ENCODE results near the gene PTH2.
"Not testable (repeated sequence)": the region's sequence is repeated elsewhere in the genome, so short reads cannot be mapped to it uniquely, and the experiment has no call there.

The PTH2 gene, protein sequence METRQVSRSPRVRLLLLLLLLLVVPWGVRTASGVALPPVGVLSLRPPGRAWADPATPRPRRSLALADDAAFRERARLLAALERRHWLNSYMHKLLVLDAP

DNA sequence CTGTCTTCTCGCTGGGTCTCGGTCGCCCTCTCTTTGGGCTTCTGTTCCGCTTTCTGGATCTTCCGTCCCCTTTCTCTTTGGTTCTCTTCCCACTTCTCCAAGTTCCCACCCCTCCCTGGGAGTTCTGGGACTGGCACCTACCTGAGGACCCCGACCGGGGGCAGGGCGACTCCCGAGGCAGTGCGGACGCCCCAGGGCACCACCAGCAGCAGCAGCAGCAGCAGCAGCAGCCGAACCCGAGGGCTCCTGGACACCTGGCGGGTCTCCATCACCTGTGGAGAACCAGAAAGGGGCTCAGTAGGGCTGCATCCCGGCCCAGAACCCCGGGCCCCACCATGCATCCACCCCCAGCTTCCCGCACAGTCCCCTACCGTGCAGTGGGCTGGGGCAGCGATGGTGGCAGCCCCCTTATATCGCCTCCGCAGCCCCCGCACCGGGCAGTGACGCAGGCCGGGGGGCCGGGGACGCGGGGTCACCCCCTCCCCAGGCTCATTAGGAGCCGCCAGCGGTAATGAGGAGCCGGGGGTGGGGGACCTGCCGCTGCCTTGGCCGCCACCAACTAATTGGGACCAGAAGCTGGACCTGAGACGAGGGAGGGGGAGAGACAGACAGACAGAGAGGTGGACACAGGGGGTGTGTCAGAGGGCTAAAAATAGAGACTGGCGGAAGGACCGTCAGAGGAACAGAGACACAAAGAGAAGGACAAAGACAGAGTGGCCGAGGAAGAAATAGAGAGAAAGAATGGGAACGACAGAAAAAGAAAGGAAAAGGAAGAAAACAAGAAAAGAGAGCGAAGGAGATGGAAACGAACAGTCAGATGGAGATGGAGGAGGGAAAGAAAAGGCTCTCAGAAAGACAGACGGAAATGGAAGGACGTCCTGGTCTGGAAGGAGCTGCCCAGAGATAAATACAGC, at the start of gene PTH2:
TSS of gene PTH2 (minus strand) at position 371 of the 914 bp plus-strand sequence. CDS start at position 269, 102 bp downstream.
- DNase-seq (ENCODE audit: insufficient read length, low spot score): no peak
- FAIRE-seq: no peak

DNA sequence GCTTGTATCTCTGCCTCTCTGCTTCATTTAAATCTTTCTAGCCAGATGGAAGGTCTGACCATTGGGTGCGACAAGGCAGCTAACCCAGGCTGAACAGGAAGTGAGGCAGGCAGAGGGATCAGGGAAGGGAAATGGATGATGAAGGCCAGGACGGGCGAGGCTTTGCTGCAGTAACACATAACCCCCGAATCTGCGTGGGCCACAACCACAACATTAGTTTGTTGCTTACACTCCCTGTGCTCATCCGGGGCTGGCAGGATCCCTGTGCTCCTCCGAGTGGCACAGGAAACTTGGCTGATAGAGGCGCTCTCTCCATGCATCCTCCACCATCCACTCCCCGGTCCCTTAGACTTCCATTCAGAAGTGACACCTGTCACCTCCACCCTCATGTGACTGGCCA, 49.7 kb upstream of the PTH2 start:
- DNase-seq (ENCODE audit: insufficient read length, low spot score): no peak
- FAIRE-seq: no peak

DNA sequence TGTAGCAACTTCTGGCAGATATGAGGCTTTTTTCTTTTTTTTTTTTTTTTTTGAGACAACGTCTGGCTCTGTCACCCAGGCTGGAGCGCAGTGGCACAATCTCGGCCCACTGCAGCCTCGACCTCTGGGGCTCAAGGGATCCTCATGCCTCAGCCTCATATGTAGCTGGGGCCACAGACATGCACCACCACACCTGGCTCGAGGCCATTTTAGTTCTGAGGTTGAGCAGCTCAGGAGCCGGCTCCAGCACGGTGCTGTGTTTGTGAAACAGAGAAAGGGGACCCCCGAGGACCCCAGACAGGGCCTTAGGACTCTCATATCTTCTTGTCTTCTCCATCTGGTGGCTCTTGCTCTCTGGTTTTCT, 47.4 kb upstream of the PTH2 start:
- no peak for FAIRE-seq
- DNase-seq (ENCODE audit: insufficient read length, low spot score): no peak

DNA sequence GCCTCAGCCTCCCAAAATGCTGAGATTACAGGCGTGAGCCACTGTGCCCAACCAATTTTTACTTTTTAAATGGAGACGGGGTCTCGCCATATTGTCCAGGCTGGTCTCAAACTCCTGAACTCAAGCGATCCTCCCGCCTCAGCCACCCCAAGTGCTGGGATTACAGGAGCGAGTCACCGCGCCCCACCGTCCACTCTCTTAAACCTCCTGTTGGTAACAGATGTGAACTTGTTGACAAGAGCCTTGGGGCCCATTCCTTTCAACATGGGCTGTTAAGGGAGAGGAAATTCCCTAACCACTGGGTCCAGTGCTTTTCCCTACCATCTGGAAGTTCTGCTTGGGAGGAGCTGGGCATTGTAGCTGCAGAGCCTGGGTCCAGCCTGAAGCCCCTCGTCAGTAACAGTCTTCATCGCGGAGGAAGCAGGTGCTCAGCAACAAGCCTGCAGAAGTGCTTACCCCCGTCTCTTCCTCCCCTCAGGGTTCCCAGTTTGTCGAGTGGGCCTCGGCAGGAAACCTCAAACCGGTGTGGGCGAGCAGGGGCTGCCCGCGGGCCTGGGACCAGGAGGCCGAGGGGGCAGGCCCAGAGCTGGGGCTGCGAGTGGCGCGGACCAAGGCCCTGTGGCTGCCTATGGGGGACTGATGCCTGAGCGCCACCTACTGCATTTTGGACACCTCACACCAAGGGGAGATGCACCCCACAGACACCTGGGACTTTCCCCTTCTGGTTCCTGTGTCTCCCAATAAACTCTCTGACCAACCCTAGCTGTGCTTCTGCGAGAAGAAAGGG, 46.8 kb upstream of the PTH2 start:
- FAIRE-seq: no peak
- DNase-seq (ENCODE audit: insufficient read length, low spot score): no peak

DNA sequence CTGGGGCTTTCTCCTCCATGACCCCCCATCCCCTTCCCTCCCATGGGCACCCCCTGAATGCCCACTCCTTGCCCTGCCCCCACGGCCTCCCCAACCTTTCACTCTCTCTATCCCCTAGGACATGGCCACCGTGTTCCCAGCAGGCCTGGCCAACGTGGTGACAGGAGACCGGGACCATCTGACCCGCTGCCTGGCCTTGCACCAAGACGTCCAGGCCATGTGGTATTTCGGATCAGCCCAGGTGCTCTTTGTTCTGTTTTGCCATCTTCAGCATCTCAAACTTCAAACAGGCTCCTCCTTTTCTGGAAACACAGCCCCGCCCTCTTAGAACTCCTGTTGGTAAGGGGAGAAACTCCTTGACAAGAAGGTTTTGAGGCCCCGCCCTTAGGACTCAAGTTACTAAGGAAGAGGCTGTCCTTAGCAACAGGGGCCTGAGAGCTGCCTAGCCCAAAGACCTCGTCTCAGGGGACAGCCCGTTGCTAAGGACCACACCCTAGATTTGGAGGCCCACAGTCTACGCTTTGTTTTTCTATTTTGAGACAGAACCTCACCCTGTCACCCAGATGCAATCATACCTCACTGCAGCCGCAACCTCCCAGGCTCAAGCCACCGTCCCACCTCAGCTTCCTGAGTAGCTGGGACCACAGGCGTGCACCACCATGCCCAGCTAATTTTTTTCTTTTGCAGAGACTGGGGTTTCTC, 45.7 kb upstream of the PTH2 start:
- FAIRE-seq (no peak), DNase-seq (ENCODE audit: insufficient read length, low spot score) (no peak)

DNA sequence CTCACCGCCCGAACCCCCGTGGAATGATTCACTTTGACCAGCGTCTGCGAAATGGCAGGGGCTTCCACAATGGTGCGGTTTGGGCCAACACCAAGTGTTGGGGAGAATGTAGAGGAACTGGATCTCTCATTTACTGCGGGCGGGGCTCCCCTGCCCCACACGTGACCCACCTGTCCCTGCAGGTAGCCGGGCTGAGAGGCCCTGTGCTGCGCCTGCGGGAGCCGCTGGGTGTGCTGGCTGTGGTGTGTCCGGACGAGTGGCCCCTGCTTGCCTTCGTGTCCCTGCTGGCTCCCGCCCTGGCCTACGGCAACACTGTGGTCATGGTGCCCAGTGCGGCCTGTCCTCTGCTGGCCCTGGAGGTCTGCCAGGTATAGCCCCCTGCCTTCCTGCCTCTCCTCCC, 45.0 kb upstream of the PTH2 start:
- FAIRE-seq (no peak), DNase-seq (ENCODE audit: insufficient read length, low spot score) (no peak)

DNA sequence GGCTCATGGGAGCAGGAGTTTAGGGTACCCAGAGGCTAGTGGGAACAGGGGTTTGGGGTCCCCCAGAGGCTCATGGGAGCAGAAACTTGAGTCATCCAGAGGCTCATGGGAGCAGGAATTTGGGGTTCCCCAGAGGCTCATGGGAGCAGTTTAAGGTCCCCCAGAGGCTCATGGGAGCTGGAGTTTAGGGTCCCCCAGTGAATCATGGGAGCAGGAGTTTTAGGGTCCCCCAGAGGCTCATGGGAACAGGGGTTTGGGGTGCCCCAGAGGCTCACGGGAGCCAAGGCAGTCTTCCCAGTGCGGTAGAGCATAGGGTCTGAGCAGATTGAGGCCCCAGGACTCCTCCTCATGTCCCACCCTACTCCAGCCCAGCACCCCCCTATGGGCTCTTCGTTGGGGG, 42.1 kb upstream of the PTH2 start:
- FAIRE-seq: no peak
- no peak for DNase-seq (ENCODE audit: insufficient read length, low spot score)

DNA sequence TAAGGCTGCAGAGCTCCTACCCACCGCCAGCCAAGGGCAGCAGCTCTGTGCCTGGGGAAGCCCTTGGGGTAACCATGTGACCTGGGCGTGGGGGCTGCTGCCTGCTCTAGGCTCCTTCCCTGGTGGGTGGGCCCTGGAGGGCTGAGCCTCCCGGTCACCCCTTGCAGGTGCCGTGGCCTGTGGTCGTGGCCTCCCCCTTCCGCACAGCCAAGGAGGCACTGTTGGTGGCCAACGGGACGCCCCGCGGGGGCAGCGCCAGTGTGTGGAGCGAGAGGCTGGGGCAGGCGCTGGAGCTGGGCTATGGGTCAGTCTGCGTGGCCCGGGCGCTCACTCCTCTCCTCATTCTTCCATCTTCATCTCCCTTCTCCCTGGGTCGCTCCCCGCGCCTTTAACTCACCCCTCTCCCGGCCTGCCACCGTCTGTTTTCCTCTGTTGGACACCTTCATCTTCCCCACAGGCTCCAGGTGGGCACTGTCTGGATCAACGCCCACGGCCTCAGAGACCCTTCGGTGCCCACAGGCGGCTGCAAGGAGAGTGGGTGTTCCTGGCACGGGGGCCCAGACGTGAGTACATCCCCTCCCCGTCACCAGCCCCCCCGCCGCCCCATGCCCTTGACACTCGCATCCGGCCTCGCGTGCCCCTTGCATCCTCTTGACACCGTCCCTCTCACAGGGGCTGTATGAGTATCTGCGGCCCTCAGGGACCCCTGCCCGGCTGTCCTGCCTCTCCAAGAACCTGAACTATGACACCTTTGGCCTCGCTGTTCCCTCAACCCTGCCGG, 40.9 kb upstream of the PTH2 start:
- DNase-seq (ENCODE audit: insufficient read length, low spot score): no peak
- no peak for FAIRE-seq

DNA sequence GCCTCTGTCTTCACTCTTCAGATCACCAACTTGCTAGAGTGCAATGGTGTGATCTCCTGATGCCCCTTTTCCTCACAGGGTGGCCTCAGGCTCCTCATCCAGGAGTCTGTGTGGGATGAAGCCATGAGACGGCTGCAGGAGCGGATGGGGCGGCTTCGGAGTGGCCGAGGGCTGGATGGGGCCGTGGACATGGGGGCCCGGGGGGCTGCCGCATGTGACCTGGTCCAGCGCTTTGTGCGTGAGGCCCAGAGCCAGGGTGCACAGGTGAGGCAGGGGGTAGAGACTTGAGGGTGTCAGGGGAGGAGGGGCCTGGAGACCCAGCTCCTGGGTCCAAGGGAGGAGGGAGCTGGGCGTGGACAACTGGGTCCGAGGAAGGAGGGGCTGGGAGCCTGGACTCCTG, 39.3 kb upstream of the PTH2 start:
- DNase-seq (ENCODE audit: insufficient read length, low spot score) (no peak), FAIRE-seq (no peak)

DNA sequence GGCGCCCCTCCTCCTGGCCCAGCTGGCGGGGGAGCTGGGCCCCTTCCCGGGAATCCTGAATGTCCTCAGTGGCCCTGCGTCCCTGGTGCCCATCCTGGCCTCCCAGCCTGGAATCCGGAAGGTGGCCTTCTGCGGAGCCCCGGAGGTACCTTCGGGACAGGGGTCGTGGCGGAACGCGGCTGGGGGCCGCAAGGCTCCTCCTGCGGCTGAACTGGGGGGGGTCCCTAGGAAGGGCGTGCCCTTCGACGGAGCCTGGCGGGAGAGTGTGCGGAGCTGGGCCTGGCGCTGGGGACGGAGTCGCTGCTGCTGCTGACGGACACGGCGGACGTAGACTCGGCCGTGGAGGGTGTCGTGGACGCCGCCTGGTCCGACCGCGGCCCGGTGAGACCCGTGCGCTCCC, 38.4 kb upstream of the PTH2 start:
- FAIRE-seq: no peak
- no peak for DNase-seq (ENCODE audit: insufficient read length, low spot score)

DNA sequence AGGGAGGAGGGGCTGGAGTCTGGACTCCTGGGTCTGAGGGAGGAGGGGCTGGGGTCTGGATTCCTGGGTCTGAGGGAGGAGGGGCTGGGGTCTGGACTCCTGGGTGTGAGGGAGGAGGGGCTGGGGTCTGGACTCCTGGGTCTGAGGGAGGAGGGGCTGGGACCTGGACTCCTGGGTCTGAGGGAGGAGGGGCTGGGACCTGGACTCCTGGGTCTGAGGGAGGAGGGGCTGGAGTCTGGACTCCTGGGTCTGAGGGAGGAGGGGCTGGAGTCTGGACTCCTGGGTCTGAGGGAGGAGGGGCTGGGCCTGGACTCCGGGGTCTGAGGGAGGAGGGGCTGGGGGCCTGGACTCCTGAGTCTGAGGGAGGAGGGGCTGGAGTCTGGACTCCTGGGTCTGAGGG, 37.9 kb upstream of the PTH2 start:
- DNase-seq (ENCODE audit: insufficient read length, low spot score); FAIRE-seq: not testable (repeated sequence)

DNA sequence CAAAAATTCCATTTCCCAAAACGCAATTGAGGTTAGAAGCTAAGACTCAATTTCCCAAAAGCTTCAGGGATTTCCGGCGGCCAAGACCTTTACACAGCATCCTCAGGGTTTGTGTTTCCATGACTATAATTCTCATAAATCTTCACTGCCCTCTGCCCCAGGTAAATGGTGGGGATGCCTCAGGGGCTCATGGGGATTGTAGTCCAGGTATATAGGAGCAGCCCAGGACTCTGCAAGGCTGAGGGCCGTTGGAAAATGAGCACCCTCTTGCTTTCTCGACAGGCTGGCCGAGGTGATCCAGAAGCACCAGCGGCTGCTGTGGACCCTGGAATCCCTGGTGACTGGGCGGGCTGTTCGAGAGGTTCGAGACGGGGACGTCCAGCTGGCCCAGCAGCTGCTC, 36.1 kb upstream of the PTH2 start:
- DNase-seq (ENCODE audit: insufficient read length, low spot score) (no peak), FAIRE-seq (no peak)

DNA sequence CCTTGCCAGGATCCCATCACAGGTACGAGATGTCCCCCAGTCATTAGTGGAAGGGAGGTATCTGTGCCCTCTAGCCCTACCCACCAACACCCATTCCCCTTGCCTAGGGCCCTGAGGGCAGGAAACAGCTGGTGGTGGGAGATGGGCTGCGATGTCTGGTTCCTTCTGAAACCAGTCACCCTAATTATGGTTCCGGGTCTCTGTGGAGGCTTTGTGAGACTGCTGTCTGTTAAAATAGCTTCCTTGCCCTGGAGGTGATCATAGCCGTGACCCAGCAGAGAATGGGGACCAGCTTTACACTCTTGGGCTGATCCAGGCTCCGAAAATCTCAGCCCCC, 35.3 kb upstream of the PTH2 start:
- FAIRE-seq (no peak), DNase-seq (ENCODE audit: insufficient read length, low spot score) (no peak)

DNA sequence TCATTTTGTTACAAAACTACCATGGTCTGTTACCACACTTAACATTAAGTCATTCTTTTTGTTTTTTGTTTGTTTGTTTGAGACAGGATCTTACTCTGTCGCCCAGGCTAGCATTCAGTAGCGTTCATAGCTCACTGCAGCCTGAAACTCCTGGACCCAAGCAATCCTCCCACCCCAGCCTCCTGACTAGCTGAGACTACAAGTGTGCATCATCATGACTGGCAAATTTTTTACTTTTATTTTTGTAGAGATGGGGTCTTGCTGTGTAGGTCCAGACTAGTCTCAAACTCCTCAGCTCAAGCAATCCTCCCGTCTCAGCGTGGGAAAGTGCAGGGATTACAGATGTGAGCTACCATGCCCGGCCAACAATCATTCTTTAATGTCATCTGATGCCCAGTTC, 33.1 kb upstream of the PTH2 start:
- FAIRE-seq (no peak), DNase-seq (ENCODE audit: insufficient read length, low spot score) (no peak)

DNA sequence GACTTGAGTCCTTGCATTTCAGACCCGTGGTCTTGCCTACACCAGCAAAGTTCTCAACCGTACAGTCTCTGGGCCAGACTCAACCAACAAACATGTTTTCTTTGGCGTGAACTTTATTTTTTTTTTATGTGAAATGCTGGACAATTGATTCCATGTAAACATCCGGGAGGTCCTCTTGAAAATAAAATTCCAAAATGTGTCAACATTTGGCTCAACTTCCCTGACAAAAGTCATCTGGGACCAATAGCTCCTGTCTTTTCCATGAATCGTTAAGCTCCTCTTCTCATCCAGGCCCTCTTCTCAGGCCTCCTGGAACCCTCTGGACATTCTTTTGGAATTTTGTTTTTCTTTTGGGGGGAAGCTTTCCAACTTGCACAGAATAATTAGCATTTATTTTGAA, 32.5 kb upstream of the PTH2 start:
- FAIRE-seq (no peak), DNase-seq (ENCODE audit: insufficient read length, low spot score) (no peak)

DNA sequence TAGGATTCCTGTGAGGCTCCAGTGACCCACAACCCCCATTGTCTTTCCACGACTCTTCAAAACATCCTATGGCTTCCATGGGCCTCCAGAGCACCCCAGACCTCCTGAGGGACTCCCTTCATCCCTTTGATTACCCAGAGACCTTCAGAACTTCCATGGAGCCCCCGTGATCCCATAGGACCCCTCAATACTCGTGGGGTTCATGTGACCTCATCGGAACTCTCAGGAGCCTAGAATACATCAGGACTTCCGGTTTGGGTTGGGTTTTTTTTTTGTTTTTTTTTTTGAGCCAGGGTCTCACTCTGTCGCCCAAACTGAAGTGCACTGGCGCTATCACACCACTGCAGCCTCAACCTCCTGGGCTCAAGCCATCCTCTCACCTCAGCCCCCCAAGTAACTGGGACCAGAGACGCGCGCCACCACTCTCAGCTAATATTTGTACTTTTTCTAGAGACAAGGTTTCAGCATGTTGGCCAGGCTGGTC, 30.6 kb upstream of the PTH2 start:
- DNase-seq (ENCODE audit: insufficient read length, low spot score) (no peak), FAIRE-seq (no peak)

DNA sequence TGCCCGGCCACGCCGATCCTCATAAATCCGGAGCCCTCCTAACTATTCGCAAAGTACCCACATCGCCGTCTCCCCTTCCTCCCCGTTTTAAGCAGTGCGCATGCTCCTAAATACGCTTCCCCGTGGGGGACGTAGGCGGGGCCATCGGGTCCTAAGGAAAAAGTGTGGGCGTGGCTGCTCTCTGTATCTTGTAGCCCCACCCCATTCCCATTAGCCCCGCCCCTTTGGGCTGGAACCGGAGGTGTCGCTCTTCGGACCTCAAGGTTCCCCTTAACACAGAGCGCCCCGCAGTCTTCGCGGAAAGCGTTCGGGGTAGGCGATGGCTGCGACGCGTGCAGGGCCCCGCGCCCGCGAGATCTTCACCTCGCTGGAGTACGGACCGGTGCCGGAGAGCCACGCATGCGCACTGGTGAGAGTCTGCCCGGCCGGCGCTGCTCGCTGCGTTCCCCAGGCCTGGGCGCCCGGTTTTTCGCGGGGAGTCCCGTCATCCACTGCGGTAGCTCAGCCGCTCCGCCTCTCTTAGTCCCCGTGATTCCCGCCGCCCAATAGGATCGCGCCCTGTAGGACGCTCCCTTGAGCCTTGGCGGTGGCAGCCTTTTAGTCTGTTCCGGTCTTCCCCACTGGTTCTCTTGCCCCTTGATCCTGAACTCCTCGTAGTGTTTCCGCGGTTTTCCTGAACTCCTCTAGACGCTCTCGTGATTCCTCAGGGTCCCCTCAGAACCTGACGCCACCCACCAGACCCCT, 29.9 kb upstream of the PTH2 start, which contains the start of gene ALDH16A1:
TSS of gene ALDH16A1 (plus strand) at position 213 of the 744 bp plus-strand sequence. CDS start at position 320, 107 bp downstream.
- peak; percentile 82 for FAIRE-seq

DNA sequence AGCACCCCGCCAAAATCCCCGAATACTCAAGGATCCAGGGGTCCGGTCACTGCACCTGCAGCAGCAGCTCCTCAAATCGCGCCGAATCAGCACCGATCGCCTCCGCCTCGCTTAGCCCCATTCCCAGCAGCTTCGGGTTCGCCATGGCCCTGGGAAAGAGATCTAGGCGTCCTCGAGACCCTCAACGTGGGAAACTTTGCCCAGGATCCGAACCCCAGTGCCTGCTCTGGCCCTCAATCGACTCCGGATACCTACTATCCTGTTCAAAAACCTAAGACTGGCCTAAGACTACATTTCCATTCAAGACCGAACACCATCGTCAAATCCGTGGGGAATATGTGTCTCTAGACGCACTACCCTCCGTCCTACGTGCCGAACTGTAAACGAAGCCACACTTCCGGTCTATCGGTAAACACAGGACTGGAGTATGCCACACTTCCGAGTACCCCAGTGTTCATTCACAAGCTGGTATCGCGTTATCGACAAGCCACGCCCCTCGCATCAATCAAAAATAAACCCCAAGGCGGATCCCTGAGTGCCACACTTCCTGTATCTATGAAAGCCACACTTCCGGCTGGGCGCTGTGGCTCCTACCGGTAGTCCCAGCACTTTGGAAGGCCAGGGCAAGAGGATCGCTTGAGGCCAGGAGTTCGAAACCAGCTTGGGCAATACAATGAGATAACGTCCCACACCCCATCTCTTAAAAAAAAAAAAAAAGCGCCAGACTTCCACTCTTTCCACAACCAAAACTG, 28.4 kb upstream of the PTH2 start, which contains the start of gene PIH1D1:
TSS of gene PIH1D1 (minus strand) at position 385 of the 752 bp plus-strand sequence. CDS start at position 145, 240 bp downstream.
- FAIRE-seq: peak; percentile 79
- DNase-seq (ENCODE audit: insufficient read length, low spot score): peak; percentile 97

More for the DNA sequence above, 29.9 kb upstream of the PTH2 start, which contains the start of gene ALDH16A1:
- peak; percentile 94 for DNase-seq (ENCODE audit: insufficient read length, low spot score)

Data from HTR-8/SVneo (cell line).